HCT116 (cell line): ENCODE measurements around the gene WDR72. TPM values are rescaled to one million over a fixed set of nuclear protein-coding genes. Genes with fewer than 3 reads are reported as not detected.

Experiments
- ATAC-seq: fragments of 200-7000 bp; cut with Tn5 transposase; 2 replicates; pipeline ENCODE4 v1.9.1; 2020; ENCODE audit warnings: mild to moderate bottlenecking, moderate library complexity
- BruUV-seq: library from RNA; stranded (reverse); fragments of 400-500 nt; replicated peaks from 2 replicates; lab custom pipeline; 2021; lab: Mats Ljungman, UMichigan
- CTCF ChIA-PET: fragments of 300-600 bp; sonication (Branson Sonifier 250); formaldehyde crosslinking; loops from one replicate; lab custom pipeline; 2021; ENCODE audit warnings: antibody characterized with exemption; lab: Charles Lee
- POLR2A ChIA-PET: fragments of 300-600, 350-600 bp; sonication (Branson Sonifier 250); formaldehyde crosslinking; loops from one replicate; lab custom pipeline; 2021; ENCODE audit warnings: antibody characterized with exemption; lab: Charles Lee
- RAD21 ChIA-PET, 2 experiments: fragments of 300-600 bp; sonication (Branson Sonifier 250); formaldehyde crosslinking; loops; one replicate each; lab custom pipeline; 2023; ENCODE audit warnings: low total read pairs in 2 of 2; ENCODE audit not compliant: uncharacterized antibody in 2 of 2, unreplicated experiment in 2 of 2, low non-redundant PET in 1 of 2; lab: Charles Lee
- DNase-seq: peaks from one replicate; pipeline ENCODE4 v3.0.0-alpha.2; 2010; ENCODE audit warnings: low read depth, low spot score
- H2AFZ ChIP-seq: fragments of 200-600 bp; shearing (Covaris generic), sonication (generic); 2 replicates; pipeline ENCODE4 v1.6.1; 2017; ENCODE audit warnings: low read depth, mixed run types, mixed read lengths, antibody characterized with exemption, low read length; ENCODE audit not compliant: poor library complexity, severe bottlenecking
- H3K27ac ChIP-seq: 2 replicates; pipeline ENCODE4 v1.5.1; 2012; ENCODE audit warnings: low read depth, low read length
- H3K27me3 ChIP-seq: fragments of 200-600 bp; sonication (generic); 2 replicates; pipeline ENCODE4 v1.6.1; 2016; ENCODE audit warnings: mixed run types, low read length, mixed read lengths; ENCODE audit not compliant: insufficient read depth
- H3K36me3 ChIP-seq, 2 experiments: fragments of 200-500 bp in 1 of 2; fragments of 200-600 bp in 1 of 2; sonication (Bioruptor generic) in 1 of 2; sonication (generic) in 1 of 2; 2 replicates each; pipeline versions ENCODE4 v1.5.1 to v1.6.1; 2014 to 2016; ENCODE audit warnings: low read length in 2 of 2, inconsistent platforms in 1 of 2, mixed read lengths in 1 of 2, mixed run types in 1 of 2; ENCODE audit not compliant: insufficient read depth in 2 of 2, control insufficient read depth in 1 of 2
- H3K4me1 ChIP-seq, 2 experiments: fragments of 200-600 bp in 1 of 2; sonication (generic) in 1 of 2; 2 replicates each; pipeline versions ENCODE4 v1.5.1 to v1.6.1; 2012 to 2017; ENCODE audit warnings: low read length in 2 of 2, inconsistent platforms in 1 of 2, mild to moderate bottlenecking in 1 of 2, mixed read lengths in 1 of 2, mixed run types in 1 of 2, moderate library complexity in 1 of 2; ENCODE audit not compliant: insufficient read depth in 2 of 2, control insufficient read depth in 1 of 2
- H3K4me2 ChIP-seq: fragments of 200-600 bp; sonication (generic); 2 replicates; pipeline ENCODE4 v1.6.1; 2017; ENCODE audit warnings: mixed run types, low read length, mixed read lengths
- H3K4me3 ChIP-seq, 2 experiments: fragments of 200-600 bp in 1 of 2; sonication (generic) in 1 of 2; replicated peaks in 1 of 2; 2 replicates each; pipeline ENCODE4 v1.5.1; 2011 to 2016; ENCODE audit warnings: low read length in 2 of 2, control low read depth in 1 of 2, low read depth in 1 of 2, mild to moderate bottlenecking in 1 of 2, mixed read lengths in 1 of 2, mixed run types in 1 of 2
- H3K79me2 ChIP-seq: fragments of 200-600 bp; sonication (generic); 2 replicates; pipeline ENCODE4 v1.6.1; 2017; ENCODE audit warnings: mild to moderate bottlenecking, mixed run types, low read length, moderate library complexity, mixed read lengths; ENCODE audit not compliant: insufficient read depth
- H3K9ac ChIP-seq: fragments of 200-600 bp; sonication (generic); 2 replicates; pipeline ENCODE4 v1.6.1; 2016; ENCODE audit warnings: low read length, mixed read lengths
- H3K9me2 ChIP-seq: fragments of 200-600 bp; sonication (generic), shearing (Covaris generic); 2 replicates; pipeline ENCODE4 v1.6.1; 2017; ENCODE audit warnings: mixed run types, mild to moderate bottlenecking, moderate library complexity; ENCODE audit not compliant: insufficient read depth
- H3K9me3 ChIP-seq, 2 experiments: fragments of 200-500 bp in 1 of 2; fragments of 200-600 bp in 1 of 2; sonication (Bioruptor generic) in 1 of 2; sonication (generic) in 1 of 2; 2 replicates each; pipeline ENCODE4 v1.6.1; 2014 to 2017; ENCODE audit warnings: low read length in 2 of 2, mixed read lengths in 2 of 2, inconsistent platforms in 1 of 2, low read depth in 1 of 2, mild to moderate bottlenecking in 1 of 2, mixed run types in 1 of 2, moderate library complexity in 1 of 2; ENCODE audit not compliant: control insufficient read depth in 1 of 2, insufficient read depth in 1 of 2
- H4K20me1 ChIP-seq: fragments of 200-600 bp; sonication (generic), shearing (Covaris generic); 2 replicates; pipeline ENCODE4 v1.6.1; 2017; ENCODE audit warnings: mixed run types, mild to moderate bottlenecking, moderate library complexity; ENCODE audit not compliant: insufficient read depth
- ATF3 ChIP-seq: IDR thresholded peaks from 2 replicates; pipeline ENCODE4 v1.6.1; 2012
- CBX3 ChIP-seq: IDR thresholded peaks from 2 replicates; pipeline ENCODE4 v1.6.1; 2012; ENCODE audit warnings: low read depth
- CEBPB ChIP-seq: IDR thresholded peaks from 2 replicates; pipeline ENCODE4 v1.6.1; 2012; ENCODE audit warnings: low read depth
- EGR1 ChIP-seq: IDR thresholded peaks from 2 replicates; pipeline ENCODE4 v1.6.1; 2012; ENCODE audit warnings: low read depth
- ELF1 ChIP-seq: IDR thresholded peaks from 2 replicates; pipeline ENCODE4 v1.6.1; 2012; ENCODE audit warnings: low read depth, borderline replicate concordance
- EZH2 ChIP-seq: fragments of 200-600 bp; sonication (generic); IDR thresholded peaks from 2 replicates; pipeline ENCODE4 v1.6.1; 2017; ENCODE audit warnings: antibody characterized with exemption, mixed run types
- POLR2A ChIP-seq: IDR thresholded peaks from 2 replicates; pipeline ENCODE4 v1.7.0; 2011; ENCODE audit warnings: borderline replicate concordance; ENCODE audit not compliant: insufficient read depth, insufficient read length; ENCODE audit errors: extremely low read depth
- POLR2AphosphoS5 ChIP-seq: IDR thresholded peaks from 2 replicates; pipeline ENCODE4 v1.6.1; 2011; ENCODE audit warnings: mild to moderate bottlenecking, low read depth, low read length, moderate library complexity
- RAD21 ChIP-seq: IDR thresholded peaks from 2 replicates; pipeline ENCODE4 v1.6.1; 2012; ENCODE audit warnings: low read depth, mild to moderate bottlenecking
- SIN3A ChIP-seq: IDR thresholded peaks from 2 replicates; pipeline ENCODE4 v1.6.1; 2012; ENCODE audit warnings: low read depth
- SP1 ChIP-seq: IDR thresholded peaks from 2 replicates; pipeline ENCODE4 v1.6.1; 2012; ENCODE audit warnings: low read depth
- SRF ChIP-seq: IDR thresholded peaks from 2 replicates; pipeline ENCODE4 v1.6.1; 2012; ENCODE audit warnings: low read depth
- YY1 ChIP-seq: IDR thresholded peaks from 2 replicates; pipeline ENCODE4 v1.6.1; 2011; ENCODE audit warnings: low read length, low read depth, moderate library complexity, mild to moderate bottlenecking; ENCODE audit not compliant: insufficient replicate concordance; ENCODE audit errors: extremely low read depth
- ZFX ChIP-seq: fragments of 450-650 bp; IDR thresholded peaks from 2 replicates; pipeline ENCODE4 v1.6.1; 2017
- ZNF274 ChIP-seq: fragments of 200-500 bp; sonication (Bioruptor generic); IDR thresholded peaks from 2 replicates; pipeline ENCODE4 v1.6.1; 2014; ENCODE audit warnings: mild to moderate bottlenecking, low read depth, low read length, inconsistent platforms
- intact Hi-C: fragments of 100-400 bp; cut with micrococcal nuclease; formaldehyde crosslinking; loops from 2 replicates; pipeline ENCODE4 v1.10.0; 2022
- total RNA-seq: library from RNA; stranded (reverse); gene quantifications from one replicate; pipeline ENCODE4 v1.2.1, GENCODE V29; 2021; ENCODE audit not compliant: unreplicated experiment
- TF ChIP-seq, protein P1 (sequence below): IDR thresholded peaks from 2 replicates; pipeline ENCODE4 v1.6.1; 2011; ENCODE audit warnings: mild to moderate bottlenecking, low read length, moderate library complexity; ENCODE audit not compliant: insufficient replicate concordance; ENCODE audit errors: extremely low read depth
- TF ChIP-seq, protein P2 (sequence below): IDR thresholded peaks from 2 replicates; pipeline ENCODE4 v1.6.1; 2012
- TF ChIP-seq, protein P3 (sequence below), 3 experiments: fragments of 200-600 bp in 1 of 3; sonication (generic) in 1 of 3; IDR thresholded peaks in 2 of 3; conservative IDR thresholded peaks in 1 of 3; 2 replicates each; pipeline ENCODE4 v1.5.1; 2012 to 2017; ENCODE audit warnings: low read depth in 2 of 3, low read length in 2 of 3, antibody characterized with exemption in 1 of 3, borderline replicate concordance in 1 of 3, control low read depth in 1 of 3, mild to moderate bottlenecking in 1 of 3, mixed read lengths in 1 of 3, mixed run types in 1 of 3, moderate library complexity in 1 of 3; ENCODE audit not compliant: insufficient read depth in 1 of 3

Gene WDR72
- total RNA-seq, 1 experiment from 2014 or later: 5.8 TPM

DNA sequence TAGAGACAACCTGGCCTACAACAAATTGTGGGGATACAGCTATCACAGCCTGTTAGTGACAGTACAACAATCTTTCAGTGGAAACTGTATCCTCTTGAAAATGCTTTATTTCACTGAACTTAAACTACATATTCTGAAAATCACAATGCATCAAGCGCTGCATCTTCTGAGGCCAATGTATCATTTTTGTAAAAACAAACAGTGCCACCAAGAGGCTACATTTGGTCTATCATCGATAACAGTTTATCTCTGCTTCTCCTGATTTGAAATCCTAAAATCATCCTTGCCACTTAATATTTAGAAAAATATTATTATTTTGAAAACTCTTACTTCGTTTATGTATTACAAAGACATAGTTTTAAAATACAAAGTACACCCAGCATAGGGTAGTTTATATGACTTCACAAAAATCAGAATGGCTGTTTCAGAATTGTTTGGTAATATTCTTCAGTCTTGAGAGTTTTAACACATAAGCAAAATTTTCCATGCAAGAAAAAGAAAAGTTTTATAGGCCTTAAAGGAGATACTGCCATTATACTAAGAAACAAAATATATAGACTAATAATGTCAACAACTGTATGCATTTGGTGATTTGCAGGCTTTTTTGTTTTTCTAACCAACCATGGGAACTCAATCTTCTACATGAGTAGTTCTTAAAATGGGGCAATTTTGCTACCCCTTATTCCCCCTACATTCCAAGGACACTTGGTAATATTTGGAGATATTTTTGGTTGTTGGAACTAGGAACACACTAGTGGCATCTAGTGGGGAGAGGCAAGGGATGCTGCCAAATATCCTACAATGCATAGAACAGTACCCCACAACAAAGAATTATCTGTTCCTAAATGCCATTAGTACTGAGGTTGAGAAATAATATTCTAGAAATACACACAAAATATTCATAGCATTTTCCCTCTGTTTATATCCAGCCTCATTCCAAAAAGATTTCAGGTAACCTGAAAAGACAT is 42.3 kb downstream of the WDR72 start:
- ATAC-seq: no peak
- CTCF ChIA-PET: no interaction called here
- H3K9ac ChIP-seq: no peak overlapping the region
- H3K27ac ChIP-seq: no peak overlapping the region
- H3K4me2 ChIP-seq: no peak overlapping the region
- POLR2A ChIA-PET: no interaction called here
- no peak for DNase-seq
- no peaks in the 10 kb centered on the region for H3K79me2 ChIP-seq
- no peak overlapping the region for H3K4me3 ChIP-seq
- no peaks in the 10 kb centered on the region for H3K36me3 ChIP-seq
- intact Hi-C loops: loop anchor here (1.0 kb wide), 2 partner anchors 333 to 936 kb away; no protein-coding TSS in a partner anchor
- RAD21 ChIA-PET: no interaction called here
- H3K27me3 ChIP-seq: 0 out of 2 replicates have a peak, but pooled peaks cover 3% of the 10 kb centered on the region
- TF ChIP-seq SIN3A (no peak), ELF1 (no peak), SP1 (no peak), CEBPB (no peak), POLR2A (no peak), YY1 (no peak), EZH2 (no peak), ZNF274 (no peak), POLR2AphosphoS5 (no peak), RAD21 (peak; percentile 42), ZFX (no peak), EGR1 (no peak), SRF (no peak), ATF3 (no peak), CBX3 (no peak)
- TF ChIP-seq, protein P1, sequence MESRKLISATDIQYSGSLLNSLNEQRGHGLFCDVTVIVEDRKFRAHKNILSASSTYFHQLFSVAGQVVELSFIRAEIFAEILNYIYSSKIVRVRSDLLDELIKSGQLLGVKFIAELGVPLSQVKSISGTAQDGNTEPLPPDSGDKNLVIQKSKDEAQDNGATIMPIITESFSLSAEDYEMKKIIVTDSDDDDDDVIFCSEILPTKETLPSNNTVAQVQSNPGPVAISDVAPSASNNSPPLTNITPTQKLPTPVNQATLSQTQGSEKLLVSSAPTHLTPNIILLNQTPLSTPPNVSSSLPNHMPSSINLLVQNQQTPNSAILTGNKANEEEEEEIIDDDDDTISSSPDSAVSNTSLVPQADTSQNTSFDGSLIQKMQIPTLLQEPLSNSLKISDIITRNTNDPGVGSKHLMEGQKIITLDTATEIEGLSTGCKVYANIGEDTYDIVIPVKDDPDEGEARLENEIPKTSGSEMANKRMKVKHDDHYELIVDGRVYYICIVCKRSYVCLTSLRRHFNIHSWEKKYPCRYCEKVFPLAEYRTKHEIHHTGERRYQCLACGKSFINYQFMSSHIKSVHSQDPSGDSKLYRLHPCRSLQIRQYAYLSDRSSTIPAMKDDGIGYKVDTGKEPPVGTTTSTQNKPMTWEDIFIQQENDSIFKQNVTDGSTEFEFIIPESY: no peak
- TF ChIP-seq, protein P2, sequence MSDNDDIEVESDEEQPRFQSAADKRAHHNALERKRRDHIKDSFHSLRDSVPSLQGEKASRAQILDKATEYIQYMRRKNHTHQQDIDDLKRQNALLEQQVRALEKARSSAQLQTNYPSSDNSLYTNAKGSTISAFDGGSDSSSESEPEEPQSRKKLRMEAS: no peak
- TF ChIP-seq, protein P3, sequence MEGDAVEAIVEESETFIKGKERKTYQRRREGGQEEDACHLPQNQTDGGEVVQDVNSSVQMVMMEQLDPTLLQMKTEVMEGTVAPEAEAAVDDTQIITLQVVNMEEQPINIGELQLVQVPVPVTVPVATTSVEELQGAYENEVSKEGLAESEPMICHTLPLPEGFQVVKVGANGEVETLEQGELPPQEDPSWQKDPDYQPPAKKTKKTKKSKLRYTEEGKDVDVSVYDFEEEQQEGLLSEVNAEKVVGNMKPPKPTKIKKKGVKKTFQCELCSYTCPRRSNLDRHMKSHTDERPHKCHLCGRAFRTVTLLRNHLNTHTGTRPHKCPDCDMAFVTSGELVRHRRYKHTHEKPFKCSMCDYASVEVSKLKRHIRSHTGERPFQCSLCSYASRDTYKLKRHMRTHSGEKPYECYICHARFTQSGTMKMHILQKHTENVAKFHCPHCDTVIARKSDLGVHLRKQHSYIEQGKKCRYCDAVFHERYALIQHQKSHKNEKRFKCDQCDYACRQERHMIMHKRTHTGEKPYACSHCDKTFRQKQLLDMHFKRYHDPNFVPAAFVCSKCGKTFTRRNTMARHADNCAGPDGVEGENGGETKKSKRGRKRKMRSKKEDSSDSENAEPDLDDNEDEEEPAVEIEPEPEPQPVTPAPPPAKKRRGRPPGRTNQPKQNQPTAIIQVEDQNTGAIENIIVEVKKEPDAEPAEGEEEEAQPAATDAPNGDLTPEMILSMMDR (IDR thresholded peaks at IDR 0.05 in 2 of 3, conservative IDR thresholded peaks at IDR 0.05 in 1 of 3; ENCODE audit: borderline replicate concordance in 1 of 3, insufficient read depth in 1 of 3, low read depth in 2 of 3, low read length in 2 of 3): peak in 2 of 3 experiments; percentile 20 to 31; a peak in 3 of 6 replicates
- H3K9me2 ChIP-seq: no peaks in the 10 kb centered on the region
- BruUV-seq: no TSS peak
- no peaks in the 10 kb centered on the region for H4K20me1 ChIP-seq
- H3K4me1 ChIP-seq: no peaks in the 10 kb centered on the region
- H3K9me3 ChIP-seq: no peaks in the 10 kb centered on the region
- H2AFZ ChIP-seq: no peak overlapping the region
